Osteoblast (primary cell): Measurements from ENCODE around the gene SAA4. TPM values are rescaled to one million over a fixed set of nuclear protein-coding genes. Genes with fewer than 3 reads are reported as not detected.
"Not testable (repeated sequence)": the region's sequence is repeated elsewhere in the genome, so short reads cannot be mapped to it uniquely, and the experiment has no call there.

Experiments
- DNase-seq: peaks from one replicate; pipeline ENCODE4 v3.0.0; 2011; ENCODE audit warnings: low spot score, mixed read lengths; ENCODE audit not compliant: insufficient read length; ENCODE audit errors: missing footprints
- H2AFZ ChIP-seq: 2 replicates; pipeline ENCODE4 v1.6.0; 2011; ENCODE audit warnings: mild to moderate bottlenecking, low read length
- H3K27ac ChIP-seq: 2 replicates; pipeline ENCODE4 v1.5.1; 2011; ENCODE audit warnings: mild to moderate bottlenecking, low read depth, low read length, moderate library complexity
- H3K27me3 ChIP-seq: 2 replicates; pipeline ENCODE4 v1.6.0; 2012; ENCODE audit warnings: mild to moderate bottlenecking, control low read depth, inconsistent platforms, low read length, moderate library complexity; ENCODE audit not compliant: insufficient read depth
- H3K36me3 ChIP-seq: 2 replicates; pipeline ENCODE4 v1.5.1; 2011; ENCODE audit warnings: mild to moderate bottlenecking, low read length, control low read depth, moderate library complexity; ENCODE audit not compliant: insufficient read depth
- H3K4me1 ChIP-seq: 2 replicates; pipeline ENCODE4 v1.5.1; 2011; ENCODE audit warnings: mild to moderate bottlenecking, low read length, control low read depth, moderate library complexity; ENCODE audit not compliant: insufficient read depth
- H3K4me2 ChIP-seq: 2 replicates; pipeline ENCODE4 v1.6.0; 2011; ENCODE audit warnings: mild to moderate bottlenecking, low read length; ENCODE audit not compliant: insufficient read depth
- H3K4me3 ChIP-seq: fragments of 200-600 bp; sonication (generic); 3 replicates; pipeline ENCODE4 v1.5.1; 2012; ENCODE audit warnings: mild to moderate bottlenecking, low read length, inconsistent platforms; ENCODE audit not compliant: insufficient read depth
- H3K79me2 ChIP-seq: 2 replicates; pipeline ENCODE4 v1.6.0; 2012; ENCODE audit warnings: mild to moderate bottlenecking, low read length, control low read depth, inconsistent platforms; ENCODE audit not compliant: insufficient read depth
- H3K9me3 ChIP-seq: 2 replicates; pipeline ENCODE4 v1.5.1; 2011; ENCODE audit warnings: low read depth, low read length, control low read depth
- H4K20me1 ChIP-seq: 2 replicates; pipeline ENCODE4 v1.6.0; 2012; ENCODE audit warnings: mild to moderate bottlenecking, low read length, control low read depth; ENCODE audit not compliant: insufficient read depth
- total RNA-seq: library from RNA; depleted of rRNA; stranded (reverse); fragments of >200 nt; gene quantifications from 2 replicates; pipeline ENCODE4 v1.2.3, GENCODE V29; 2012
- TF ChIP-seq, protein P1 (sequence below): IDR thresholded peaks from 2 replicates; pipeline ENCODE4 v1.5.1; 2011; ENCODE audit warnings: mild to moderate bottlenecking, low read depth, low read length, moderate library complexity; ENCODE audit errors: extremely low read depth

SAA4 gene
- total RNA-seq, 1 donor, result not detected

DNA sequence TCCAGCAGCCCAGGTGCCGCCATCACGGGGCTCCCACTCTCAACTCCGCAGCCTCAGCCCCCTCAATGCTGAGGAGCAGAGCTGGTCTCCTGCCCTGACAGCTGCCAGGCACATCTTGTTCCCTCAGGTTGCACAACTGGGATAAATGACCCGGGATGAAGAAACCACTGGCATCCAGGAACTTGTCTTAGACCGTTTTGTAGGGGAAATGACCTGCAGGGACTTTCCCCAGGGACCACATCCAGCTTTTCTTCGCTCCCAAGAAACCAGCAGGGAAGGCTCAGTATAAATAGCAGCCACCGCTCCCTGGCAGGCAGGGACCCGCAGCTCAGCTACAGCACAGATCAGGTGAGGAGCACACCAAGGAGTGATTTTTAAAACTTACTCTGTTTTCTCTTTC, 29.3 kb upstream of the SAA4 start, which contains the start of gene SAA1:
SAA1 (plus strand) TSS at position 316 of the 400 bp plus-strand sequence. CDS start 624 bp downstream, outside the sequence.
- no peaks in the 10 kb centered on the region for H3K4me1 ChIP-seq
- H3K27me3 ChIP-seq, result peaks cover 6% of the 10 kb centered on the region
- no peak within 1 kb of the TSS for H2AFZ ChIP-seq
- no peaks in the 10 kb centered on the region for H3K79me2 ChIP-seq
- no peak within 1 kb of the TSS for H3K4me2 ChIP-seq
- no peak within 1 kb of the TSS for H3K27ac ChIP-seq
- no peak for DNase-seq
- TF ChIP-seq, protein P1, sequence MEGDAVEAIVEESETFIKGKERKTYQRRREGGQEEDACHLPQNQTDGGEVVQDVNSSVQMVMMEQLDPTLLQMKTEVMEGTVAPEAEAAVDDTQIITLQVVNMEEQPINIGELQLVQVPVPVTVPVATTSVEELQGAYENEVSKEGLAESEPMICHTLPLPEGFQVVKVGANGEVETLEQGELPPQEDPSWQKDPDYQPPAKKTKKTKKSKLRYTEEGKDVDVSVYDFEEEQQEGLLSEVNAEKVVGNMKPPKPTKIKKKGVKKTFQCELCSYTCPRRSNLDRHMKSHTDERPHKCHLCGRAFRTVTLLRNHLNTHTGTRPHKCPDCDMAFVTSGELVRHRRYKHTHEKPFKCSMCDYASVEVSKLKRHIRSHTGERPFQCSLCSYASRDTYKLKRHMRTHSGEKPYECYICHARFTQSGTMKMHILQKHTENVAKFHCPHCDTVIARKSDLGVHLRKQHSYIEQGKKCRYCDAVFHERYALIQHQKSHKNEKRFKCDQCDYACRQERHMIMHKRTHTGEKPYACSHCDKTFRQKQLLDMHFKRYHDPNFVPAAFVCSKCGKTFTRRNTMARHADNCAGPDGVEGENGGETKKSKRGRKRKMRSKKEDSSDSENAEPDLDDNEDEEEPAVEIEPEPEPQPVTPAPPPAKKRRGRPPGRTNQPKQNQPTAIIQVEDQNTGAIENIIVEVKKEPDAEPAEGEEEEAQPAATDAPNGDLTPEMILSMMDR, result no peak
- H3K4me3 ChIP-seq, result no peak within 1 kb of the TSS
- no peaks in the 10 kb centered on the region for H4K20me1 ChIP-seq
- H3K9me3 ChIP-seq, result no peaks in the 10 kb centered on the region
- no peaks in the 10 kb centered on the region for H3K36me3 ChIP-seq

DNA sequence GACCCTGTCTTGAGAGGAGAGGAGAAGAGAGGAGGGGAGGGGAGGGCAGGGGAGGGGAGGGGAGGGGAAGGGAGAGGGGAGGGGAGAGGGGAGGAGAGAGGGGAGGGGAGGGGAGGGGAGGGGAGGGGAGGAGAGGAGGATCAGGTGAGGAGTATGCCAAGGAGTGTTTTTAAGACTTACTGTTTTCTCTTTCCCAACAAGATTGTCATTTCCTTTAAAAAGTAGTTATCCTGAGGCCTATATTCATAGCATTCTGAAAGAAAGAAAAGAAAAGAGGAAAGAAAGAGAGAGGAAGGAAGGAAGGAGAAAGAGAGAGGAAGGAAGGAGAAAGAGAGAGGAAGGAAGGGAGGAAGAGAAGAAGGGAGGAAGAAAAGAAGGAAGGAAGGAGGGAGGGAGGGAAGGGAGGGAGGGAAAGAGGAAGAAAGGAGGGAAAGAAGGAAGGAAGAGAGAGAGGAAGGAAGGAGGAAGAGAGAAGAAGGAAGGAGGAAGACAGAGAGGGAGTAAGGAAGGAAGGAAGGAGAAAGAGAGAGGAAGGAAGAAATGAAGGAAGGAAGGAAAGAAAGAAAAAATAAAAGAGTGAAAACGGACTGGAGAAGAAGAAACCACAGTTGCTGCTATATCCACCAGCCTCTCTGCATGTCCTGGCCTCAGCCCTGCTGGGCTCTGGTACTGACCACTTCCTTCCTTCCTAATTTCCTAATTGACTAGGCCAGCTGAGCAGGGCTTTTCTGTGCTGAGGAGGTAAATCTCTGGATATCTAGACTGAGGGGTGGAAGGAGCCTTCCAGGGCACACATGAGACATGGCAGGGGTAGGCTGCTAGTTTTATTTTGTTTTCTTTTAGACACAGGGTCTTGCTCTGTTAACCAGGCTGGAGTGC, 28.3 kb upstream of the SAA4 start:
- H3K9me3 ChIP-seq, result no peaks in the 10 kb centered on the region
- no peaks in the 10 kb centered on the region for H3K79me2 ChIP-seq
- DNase-seq, result no peak

DNA sequence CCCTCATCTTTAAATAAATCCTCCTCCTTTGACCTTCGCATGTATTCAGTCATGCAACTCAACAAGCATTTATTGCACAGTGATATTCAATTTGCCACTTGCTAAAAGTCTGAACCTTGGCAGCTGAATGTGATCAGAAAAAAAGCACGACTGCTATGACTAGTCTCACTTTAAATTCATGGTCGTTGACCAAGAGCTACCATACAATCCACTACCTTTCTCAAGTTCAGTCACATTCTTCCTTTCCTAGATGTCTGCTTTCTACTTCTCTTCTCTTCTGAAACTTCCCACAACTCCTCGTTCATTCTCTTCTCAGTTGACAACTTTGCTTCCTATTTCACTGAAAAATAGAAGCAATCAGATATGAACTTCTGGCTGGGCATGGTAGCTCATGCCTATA, 27.4 kb upstream of the SAA4 start:
- no peak overlapping the region for H2AFZ ChIP-seq
- H3K9me3 ChIP-seq, result no peaks in the 10 kb centered on the region
- H4K20me1 ChIP-seq, result no peaks in the 10 kb centered on the region
- TF ChIP-seq, protein P1, result no peak
- no peaks in the 10 kb centered on the region for H3K79me2 ChIP-seq
- no peak overlapping the region for H3K4me2 ChIP-seq
- H3K27ac ChIP-seq, result no peak overlapping the region
- H3K27me3 ChIP-seq, result peaks cover 6% of the 10 kb centered on the region
- no peaks in the 10 kb centered on the region for H3K4me1 ChIP-seq
- H3K4me3 ChIP-seq, result no peak overlapping the region
- no peaks in the 10 kb centered on the region for H3K36me3 ChIP-seq
- DNase-seq, result no peak

More for the DNA sequence above, 28.3 kb upstream of the SAA4 start:
- H4K20me1 ChIP-seq, result no peaks in the 10 kb centered on the region
- no peak overlapping the region for H3K4me2 ChIP-seq
- TF ChIP-seq, protein P1, result no peak
- H2AFZ ChIP-seq, result no peak overlapping the region
- H3K4me3 ChIP-seq, result no peak overlapping the region
- no peaks in the 10 kb centered on the region for H3K36me3 ChIP-seq
- no peak overlapping the region for H3K27ac ChIP-seq
- H3K4me1 ChIP-seq, result no peaks in the 10 kb centered on the region
- peaks cover 6% of the 10 kb centered on the region for H3K27me3 ChIP-seq

DNA sequence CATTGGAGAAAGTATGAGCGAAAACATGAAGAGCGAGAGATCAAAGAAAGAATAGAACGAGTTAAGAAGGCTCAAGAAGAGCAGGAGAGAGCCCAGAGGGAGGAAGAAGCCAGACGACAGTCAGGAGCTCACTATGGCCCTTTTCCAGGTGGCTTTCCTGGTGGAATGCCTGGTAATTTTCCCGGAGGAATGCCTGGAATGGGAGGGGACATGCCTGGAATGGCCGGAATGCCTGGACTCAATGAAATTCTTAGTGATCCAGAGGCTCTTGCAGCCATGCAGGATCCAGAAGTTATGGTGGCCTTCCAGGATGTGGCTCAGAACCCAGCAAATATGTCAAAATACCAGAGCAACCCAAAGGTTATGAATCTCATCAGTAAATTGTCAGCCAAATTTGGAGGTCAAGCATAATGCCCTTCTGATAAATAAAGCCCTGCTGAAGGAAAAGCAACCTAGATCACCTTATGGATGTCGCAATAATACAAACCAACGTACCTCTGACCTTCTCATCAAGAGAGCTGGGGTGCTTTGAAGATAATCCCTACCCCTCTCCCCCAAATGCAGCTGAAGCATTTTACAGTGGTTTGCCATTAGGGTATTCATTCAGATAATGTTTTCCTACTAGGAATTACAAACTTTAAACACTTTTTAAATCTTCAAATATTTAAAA, 26.2 kb upstream of the SAA4 start:
- not testable (repeated sequence) for H3K4me1 ChIP-seq, H3K79me2 ChIP-seq, DNase-seq, H3K9me3 ChIP-seq, H3K4me3 ChIP-seq, H3K27me3 ChIP-seq, H4K20me1 ChIP-seq, H3K4me2 ChIP-seq, H2AFZ ChIP-seq, H3K27ac ChIP-seq, H3K36me3 ChIP-seq
